Measurements from ENCODE around the gene SYT1. TPM values are rescaled to one million over a fixed set of nuclear protein-coding genes. Genes with fewer than 3 reads are reported as not detected.

SYT1 gene
- total and polyA plus RNA-seq, 2 of the 4 experiments (the other 2 are of a cell fraction): 2.8 to 3.0 TPM

DNA sequence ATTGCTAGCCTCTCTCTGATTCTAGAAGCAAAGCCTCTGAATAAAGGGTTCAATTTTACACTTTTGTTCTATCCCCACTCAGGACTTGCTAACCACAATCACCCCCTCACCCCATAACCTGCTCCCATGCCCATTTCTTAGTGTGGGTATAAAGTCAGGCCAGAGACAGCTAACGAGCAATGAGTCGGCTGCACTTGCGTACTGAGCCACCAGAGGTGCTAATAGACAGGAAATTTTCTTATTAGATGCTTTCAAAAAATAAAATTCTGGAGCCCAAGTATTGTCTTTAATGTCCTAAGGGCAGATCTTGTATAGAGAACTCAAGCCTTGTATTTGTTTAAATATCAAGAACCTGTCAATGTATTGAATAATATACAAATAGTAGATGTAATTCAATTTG lies 256.9 kb downstream of the SYT1 start:
- no peak overlapping the region for H2BK120ac ChIP-seq (ENCODE audit: low read depth, low read length)
- H2BK5ac ChIP-seq (ENCODE audit: low read depth, low read length, poor library complexity, severe bottlenecking): no peak overlapping the region
- no peak overlapping the region for H3K56ac ChIP-seq (ENCODE audit: extremely low read depth, insufficient read depth, low read length)
- no peaks in the 10 kb centered on the region for H3K79me1 ChIP-seq (ENCODE audit: low read depth in 1 of 2, low read length in 2 of 2)
- no peak overlapping the region for H2BK15ac ChIP-seq (ENCODE audit: low read depth, low read length)
- WGBS, 2 experiments (ENCODE audit: extremely low coverage in 2 of 2, insufficient read length in 1 of 2): no CpG with 5 or more reads among the region's 3 CpGs
- H3K27ac ChIP-seq (ENCODE audit: insufficient read depth, low read length): no peak overlapping the region
- H3K9me1 ChIP-seq (ENCODE audit: insufficient read depth, low read length): no peaks in the 10 kb centered on the region
- H3K27me3 ChIP-seq (ENCODE audit: control insufficient read depth, insufficient read depth, low read length): no peaks in the 10 kb centered on the region
- CTCF ChIA-PET: no interaction called here
- H3K9me3 ChIP-seq (ENCODE audit: control insufficient read depth, insufficient read depth, low read length): no peaks in the 10 kb centered on the region
- no peak overlapping the region for H3K4me2 ChIP-seq (ENCODE audit: low read depth, low read length)
- no peak overlapping the region for H2AK9ac ChIP-seq (replicated peaks; ENCODE audit: low read depth, low read length, poor library complexity)
- DNase-seq: no peak
- no peak overlapping the region for H3K4me3 ChIP-seq (ENCODE audit: insufficient read depth, low read depth, low read length)
- no peak overlapping the region for H3K23ac ChIP-seq (ENCODE audit: low read depth, low read length)
- H3K4me1 ChIP-seq (ENCODE audit: control insufficient read depth, insufficient read depth, low read length): no peaks in the 10 kb centered on the region
- H3K14ac ChIP-seq (replicated peaks; ENCODE audit: low read depth, low read length): no peak overlapping the region
- no peak overlapping the region for H4K91ac ChIP-seq (ENCODE audit: insufficient read depth, low read depth, low read length)
- dilution Hi-C loops (cut with HindIII; ENCODE audit: low sequenced_read_pairs, unreplicated experiment) (no loop called here), intact Hi-C loops (cut with micrococcal nuclease) (no loop called here), in situ Hi-C loops (cut with MboI; ENCODE audit: low sequenced_read_pairs) (no loop called here)
- H3K36me3 ChIP-seq (ENCODE audit: control insufficient read depth, insufficient read depth, low read length): no peaks in the 10 kb centered on the region
- H2AFZ ChIP-seq (replicated peaks; ENCODE audit: low read length, poor library complexity): no peak overlapping the region
- no peak overlapping the region for H4K8ac ChIP-seq (ENCODE audit: low read depth in 2 of 2, low read length in 2 of 2)
- TF ChIP-seq, protein P1, sequence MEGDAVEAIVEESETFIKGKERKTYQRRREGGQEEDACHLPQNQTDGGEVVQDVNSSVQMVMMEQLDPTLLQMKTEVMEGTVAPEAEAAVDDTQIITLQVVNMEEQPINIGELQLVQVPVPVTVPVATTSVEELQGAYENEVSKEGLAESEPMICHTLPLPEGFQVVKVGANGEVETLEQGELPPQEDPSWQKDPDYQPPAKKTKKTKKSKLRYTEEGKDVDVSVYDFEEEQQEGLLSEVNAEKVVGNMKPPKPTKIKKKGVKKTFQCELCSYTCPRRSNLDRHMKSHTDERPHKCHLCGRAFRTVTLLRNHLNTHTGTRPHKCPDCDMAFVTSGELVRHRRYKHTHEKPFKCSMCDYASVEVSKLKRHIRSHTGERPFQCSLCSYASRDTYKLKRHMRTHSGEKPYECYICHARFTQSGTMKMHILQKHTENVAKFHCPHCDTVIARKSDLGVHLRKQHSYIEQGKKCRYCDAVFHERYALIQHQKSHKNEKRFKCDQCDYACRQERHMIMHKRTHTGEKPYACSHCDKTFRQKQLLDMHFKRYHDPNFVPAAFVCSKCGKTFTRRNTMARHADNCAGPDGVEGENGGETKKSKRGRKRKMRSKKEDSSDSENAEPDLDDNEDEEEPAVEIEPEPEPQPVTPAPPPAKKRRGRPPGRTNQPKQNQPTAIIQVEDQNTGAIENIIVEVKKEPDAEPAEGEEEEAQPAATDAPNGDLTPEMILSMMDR (conservative IDR thresholded peaks at IDR 0.05; ENCODE audit: low read depth, low read length): 0 out of 2 replicates have a peak, but pooled peaks have one; percentile 21
- TF ChIP-seq CHD1 (IDR thresholded peaks at IDR 0.05; ENCODE audit: low read depth, low read length) (no peak), MAFK (IDR thresholded peaks at IDR 0.05; ENCODE audit: low read depth, low read length) (no peak), RAD21 (IDR thresholded peaks at IDR 0.05; ENCODE audit: low read length) (0 out of 2 replicates have a peak, but pooled peaks have one; percentile 13)
- H3K9ac ChIP-seq (ENCODE audit: low read depth, low read length): no peak overlapping the region
- no peak for ATAC-seq (ENCODE audit: low read depth)
- no peak overlapping the region for H3K18ac ChIP-seq (ENCODE audit: low read depth, low read length)
- H4K5ac ChIP-seq (ENCODE audit: low read depth, low read length): no peak overlapping the region
- no peak overlapping the region for H3K4ac ChIP-seq (ENCODE audit: low read depth, low read length)
- no peaks in the 10 kb centered on the region for H4K20me1 ChIP-seq (ENCODE audit: insufficient read depth, low read length)
- POLR2A ChIA-PET (ENCODE audit: unreplicated experiment): no interaction called here
- no peak overlapping the region for H2AK5ac ChIP-seq (ENCODE audit: low read depth, low read length)
- BruUV-seq (replicated peaks): no TSS peak
- no peak overlapping the region for H2BK20ac ChIP-seq (ENCODE audit: low read depth, low read length)
